NB4 (cell line): ENCODE data around the gene ZBTB11.

Experiments used
- CTCF ChIP-seq: IDR thresholded peaks from one replicate; pipeline ENCODE4 v1.5.1; 2012; ENCODE audit warnings: low read depth, low read length
- POLR2A ChIP-seq: IDR thresholded peaks from 2 replicates; pipeline ENCODE4 v1.6.1; 2011; ENCODE audit warnings: mild to moderate bottlenecking; ENCODE audit not compliant: insufficient read length; ENCODE audit errors: extremely low read depth

- TF ChIP-seq CTCF = no peak
- no peak for TF ChIP-seq POLR2A
Measured at GRCh38 chr3:101660714-101661113, 16.2 kb downstream of the ZBTB11 start.
